Measurements from ENCODE around the gene TSGA10IP.
A peak's percentile ranks its signal among the peaks of the same experiment; 100 is the strongest.

TSGA10IP gene

GRCh38 chr11:65899356-65900124, 45.7 kb upstream of the TSGA10IP start:
- DNase-seq: peak; percentile 71
- H3K36me3 ChIP-seq (replicated peaks): peaks cover 28% of the 10 kb centered on the region
- H3K27ac ChIP-seq: peak overlapping the region; percentile 90
- no peak for TF ChIP-seq CTCF (IDR thresholded peaks at IDR 0.05; ENCODE audit: low read depth, low read length, missing control alignments)
- in situ Hi-C loops (cut with HindIII; ENCODE audit: low pct_ligation_motif_present, low sequenced_read_pairs): no loop called here
- peak overlapping the region; percentile 95 for H3K4me3 ChIP-seq (ENCODE audit: low read depth, low read length)
- H3K27me3 ChIP-seq (replicated peaks): no peaks in the 10 kb centered on the region

DNA sequence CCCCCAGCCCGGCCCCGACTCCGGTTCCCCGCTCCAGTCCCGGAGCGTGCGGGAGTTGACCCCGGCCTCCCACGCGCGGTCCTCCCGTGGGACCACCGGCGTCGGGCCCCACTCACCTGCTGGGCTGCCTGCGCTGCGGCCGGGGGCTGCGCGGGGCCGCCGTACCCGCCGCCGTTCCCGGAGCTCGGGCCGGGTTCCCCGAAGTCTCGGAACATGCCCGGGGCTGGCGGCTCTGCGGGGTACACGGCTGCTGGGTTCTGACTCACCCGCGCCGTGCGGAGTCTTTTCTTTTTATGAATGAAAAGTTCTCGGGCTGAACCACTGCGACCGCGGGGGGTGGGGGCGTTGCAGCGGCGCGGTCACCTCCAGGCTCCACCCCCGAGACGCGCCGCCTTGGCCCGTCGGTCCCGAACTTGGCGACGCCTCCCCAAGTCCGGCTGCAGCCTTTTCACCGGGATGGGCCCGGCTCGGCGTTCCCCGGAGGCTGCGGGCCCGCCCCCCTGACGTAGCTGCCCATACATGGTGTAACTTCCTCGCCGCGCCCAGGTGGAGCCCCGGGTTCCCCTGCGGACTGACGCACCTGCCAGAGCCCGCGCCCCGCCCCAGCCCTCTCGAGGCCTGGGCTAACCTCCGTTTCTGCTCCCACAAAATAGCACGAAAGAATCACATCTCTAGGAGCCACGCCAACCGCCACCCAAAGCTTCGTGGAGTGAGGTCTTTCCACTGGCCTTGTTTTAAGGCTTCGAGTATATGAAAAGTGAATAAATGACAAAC, 45.0 kb upstream of the TSGA10IP start, which contains the start of gene FOSL1:
Gene FOSL1 (minus strand): TSS at position 264 of the 774 bp plus-strand sequence. CDS start 49 bp downstream, at position 215.
- DNase-seq: peak; percentile 93
- no peaks in the 10 kb centered on the region for H3K27me3 ChIP-seq (replicated peaks)
- peaks cover 25% of the 10 kb centered on the region for H3K36me3 ChIP-seq (replicated peaks)
- peak within 1 kb of the TSS; percentile 95 for H3K4me3 ChIP-seq (ENCODE audit: low read depth, low read length)
- TF ChIP-seq CTCF (IDR thresholded peaks at IDR 0.05; ENCODE audit: low read depth, low read length, missing control alignments): no peak
- peak within 1 kb of the TSS; percentile 90 for H3K27ac ChIP-seq
- in situ Hi-C loops (cut with HindIII; ENCODE audit: low pct_ligation_motif_present, low sequenced_read_pairs): no loop called here

DNA sequence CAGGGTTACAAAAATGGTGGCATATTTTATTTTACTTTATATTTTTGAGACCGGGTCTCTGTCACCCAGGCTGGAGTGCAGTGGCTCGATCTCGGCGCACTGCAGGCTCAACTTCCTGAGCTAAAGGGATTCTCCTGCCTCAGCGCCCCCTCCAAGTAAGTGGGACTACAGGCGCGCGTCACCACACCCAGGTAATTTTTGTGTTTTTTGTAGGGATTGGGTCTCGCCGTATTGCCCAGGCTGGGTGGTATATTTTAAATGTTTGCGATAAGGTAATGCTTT, 44.4 kb upstream of the TSGA10IP start:
- no peak for TF ChIP-seq CTCF (IDR thresholded peaks at IDR 0.05; ENCODE audit: low read depth, low read length, missing control alignments)
- no peak for DNase-seq
- Histone ChIP-seq H3K27ac (peak overlapping the region; percentile 59), H3K27me3 (replicated peaks) (no peaks in the 10 kb centered on the region), H3K4me3 (ENCODE audit: low read depth, low read length) (no peak overlapping the region), H3K36me3 (replicated peaks) (peaks cover 19% of the 10 kb centered on the region)
- in situ Hi-C loops (cut with HindIII; ENCODE audit: low pct_ligation_motif_present, low sequenced_read_pairs): no loop called here

- H3K36me3 ChIP-seq (replicated peaks): peaks cover 4% of the 10 kb centered on the region
- H3K27ac ChIP-seq: peak overlapping the region; percentile 67
- TF ChIP-seq CTCF (IDR thresholded peaks at IDR 0.05; ENCODE audit: low read depth, low read length, missing control alignments): no peak
- no peak overlapping the region for H3K4me3 ChIP-seq (ENCODE audit: low read depth, low read length)
- peak; percentile 76 for DNase-seq
- in situ Hi-C loops (cut with HindIII; ENCODE audit: low pct_ligation_motif_present, low sequenced_read_pairs): no loop called here
- no peaks in the 10 kb centered on the region for H3K27me3 ChIP-seq (replicated peaks)
These were observed 42.2 kb upstream of the TSGA10IP start for GRCh38 chr11:65903068-65903481.

DNA sequence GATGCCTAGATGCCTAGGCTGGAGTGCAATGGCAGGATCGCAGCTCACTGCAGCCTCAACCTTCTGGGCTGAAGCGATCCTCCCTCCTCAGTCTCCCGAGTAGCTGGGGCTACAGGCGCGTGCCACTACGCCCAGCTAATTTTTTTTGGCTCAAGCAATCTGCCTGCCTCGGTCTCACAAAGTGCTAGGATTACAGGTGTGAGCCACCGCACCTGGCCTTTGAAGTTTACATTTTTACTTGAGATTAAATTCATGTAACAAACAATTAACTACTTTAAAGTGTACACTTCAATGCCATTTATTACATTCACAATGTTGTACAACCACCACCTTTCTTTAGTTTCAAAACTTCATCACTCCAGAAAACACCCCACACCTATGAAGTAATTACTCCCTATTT, 41.6 kb upstream of the TSGA10IP start:
- no peak for TF ChIP-seq CTCF (IDR thresholded peaks at IDR 0.05; ENCODE audit: low read depth, low read length, missing control alignments)
- H3K27ac ChIP-seq: no peak overlapping the region
- H3K36me3 ChIP-seq (replicated peaks): peaks cover 2% of the 10 kb centered on the region
- DNase-seq: no peak
- in situ Hi-C loops (cut with HindIII; ENCODE audit: low pct_ligation_motif_present, low sequenced_read_pairs): no loop called here
- H3K27me3 ChIP-seq (replicated peaks): no peaks in the 10 kb centered on the region
- H3K4me3 ChIP-seq (ENCODE audit: low read depth, low read length): no peak overlapping the region
